Adrenal gland (tissue), 12 donors: ENCODE results near the gene HMSD. TPM values are rescaled to one million over a fixed set of nuclear protein-coding genes. Genes with fewer than 3 reads are reported as not detected.

ENCODE experiments used
- DNase-seq, 7 donors: peaks; one replicate each; pipeline ENCODE4 v3.0.0-alpha.2; 2019 to 2020
- H3K27ac ChIP-seq, 5 donors: fragments of 200-600 bp; sonication (generic) in 4 of 5; 1 replicate in 3 of 5; 2 replicates in 2 of 5; pipeline versions ENCODE4 v1.5.1 to v1.8.0; 2016 to 2020; ENCODE audit warnings: mild to moderate bottlenecking in 1 of 5
- H3K27me3 ChIP-seq: fragments of 200-600 bp; 2 replicates; pipeline ENCODE4 v1.8.0; 2021
- H3K36me3 ChIP-seq, 2 donors: fragments of 200-600 bp; replicated peaks in 1 of 2; 1 replicate in 1 of 2; 2 replicates in 1 of 2; pipeline versions ENCODE4 v1.5.1 to v1.8.0; 2018 to 2022
- H3K4me1 ChIP-seq, 2 donors: fragments of 200-600 bp; replicated peaks in 1 of 2; 1 replicate in 1 of 2; 2 replicates in 1 of 2; pipeline versions ENCODE4 v1.5.1 to v1.8.0; 2018 to 2021
- H3K4me3 ChIP-seq, 4 donors: fragments of 200-600 bp; sonication (generic) in 3 of 4; one replicate each; pipeline ENCODE4 v1.5.1; 2016 to 2018
- H3K9me3 ChIP-seq, 3 donors: fragments of 200-600 bp; sonication (generic) in 1 of 3; replicated peaks in 1 of 3; 1 replicate in 2 of 3; 2 replicates in 1 of 3; pipeline versions ENCODE4 v1.5.1 to v1.8.0; 2016 to 2021
- POLR2A ChIP-seq, 2 donors: fragments of 450-650 bp; IDR thresholded peaks; one replicate each; pipeline ENCODE4 v1.6.1; 2017; ENCODE audit warnings: antibody characterized with exemption in 2 of 2, mild to moderate bottlenecking in 2 of 2, moderate library complexity in 1 of 2
- WGBS, 4 donors: extraction: QIAGEN DNeasy Blood & Tissue Kit in 2 of 4; methylation state at CpG; one replicate each; pipeline versions ENCODE4 v1.1.5 to v1.1.7; 2013 to 2017; 5-methylcytosine and 5-hydroxymethylcytosine counted together
- intact Hi-C, 2 donors: fragments of 100-400 bp; cut with DNase I; formaldehyde crosslinking; loops; one replicate each; pipeline versions ENCODE4 v1.14.1 to v1.15.0; 2022 to 2023
- polyA plus RNA-seq, 3 donors: library from polyadenylated mRNA; stranded (reverse); fragments of 200-250 nt in 2 of 3; fragments of 350-450 nt in 1 of 3; fragmentation: Illumina TruSeq in 1 of 3; extraction: RNeasy Lipid Tissue Mini Kit (QIAGEN cat#74804) in 1 of 3; gene quantifications; one replicate each; pipeline ENCODE4 v1.2.3, GENCODE V29; 2013 to 2014
- total RNA-seq, 9 donors: library from RNA; depleted of rRNA in 4 of 9; stranded (reverse); fragments of >200 nt in 4 of 9; fragments of 120-200 nt in 1 of 9; fragmentation: NEBNext Ultra II Directional in 1 of 9; extraction: Animal tissue kit (Norgen Biotek cat#: 25700) in 1 of 9; gene quantifications; one replicate each; pipeline versions ENCODE4 v1.1.0 to v1.2.4, GENCODE V29; 2013 to 2023
- TF ChIP-seq, protein P1 (sequence below), 6 experiments: fragments of 450-650 bp in 4 of 6; fragments of 200-600 bp in 2 of 6; sonication (generic) in 1 of 6; IDR thresholded peaks; 1 replicate in 5 of 6; 2 replicates in 1 of 6; pipeline versions ENCODE4 v1.5.1 to v1.8.0; 2016 to 2021; ENCODE audit warnings: antibody characterized with exemption in 6 of 6, mild to moderate bottlenecking in 2 of 6, moderate library complexity in 1 of 6
- donor health status: healthy with polysubstance abuse.
- donor health status: Bipolar disorder and iron deficiency.
- donor health status: DM: yes; HTN: yes; CAD: no.
- donor health status: DM: no; HTN: no; CAD: no.
- donor health status: DM: no; HTN: no; CAD: no.
- donor health status: DM: yes; HTN: yes; CAD: no.

Gene HMSD
- total and polyA plus RNA-seq, 12 donors: 0.13 to 0.57 (median 0.16) TPM; not detected in 9

DNA sequence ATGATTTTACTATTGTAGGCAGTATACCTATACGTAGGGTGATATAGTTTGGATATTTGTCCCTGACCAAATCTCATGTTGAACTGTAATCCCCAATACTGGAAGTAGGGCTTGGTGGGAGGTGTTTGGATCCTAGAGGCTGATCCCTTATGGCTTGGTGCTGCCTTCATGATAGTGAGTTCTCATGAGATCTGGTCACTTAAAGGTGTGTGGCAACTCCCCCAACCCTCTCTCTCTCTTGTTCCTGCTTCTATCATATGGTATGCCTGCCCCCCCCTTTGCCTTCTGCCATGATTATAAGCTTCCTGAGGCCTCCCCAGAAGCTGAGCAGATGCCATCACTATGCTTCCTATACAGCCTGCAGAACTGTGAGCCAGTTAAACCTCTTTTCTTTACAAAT is 43.0 kb upstream of the HMSD start:
- Histone ChIP-seq H3K4me3 (no peak overlapping the region), H3K27me3 (no peaks in the 10 kb centered on the region), H3K36me3 (no peaks in the 10 kb centered on the region), H3K4me1 (no peaks in the 10 kb centered on the region), H3K27ac (no peak overlapping the region), H3K9me3 (no peaks in the 10 kb centered on the region)
- DNase-seq: no peak
- intact Hi-C loops: no loop called here
- 77 to 90% (median 80%) methylated on average over 1 of the region's 1 CpG for WGBS, 4 donors
- TF ChIP-seq, protein P1, sequence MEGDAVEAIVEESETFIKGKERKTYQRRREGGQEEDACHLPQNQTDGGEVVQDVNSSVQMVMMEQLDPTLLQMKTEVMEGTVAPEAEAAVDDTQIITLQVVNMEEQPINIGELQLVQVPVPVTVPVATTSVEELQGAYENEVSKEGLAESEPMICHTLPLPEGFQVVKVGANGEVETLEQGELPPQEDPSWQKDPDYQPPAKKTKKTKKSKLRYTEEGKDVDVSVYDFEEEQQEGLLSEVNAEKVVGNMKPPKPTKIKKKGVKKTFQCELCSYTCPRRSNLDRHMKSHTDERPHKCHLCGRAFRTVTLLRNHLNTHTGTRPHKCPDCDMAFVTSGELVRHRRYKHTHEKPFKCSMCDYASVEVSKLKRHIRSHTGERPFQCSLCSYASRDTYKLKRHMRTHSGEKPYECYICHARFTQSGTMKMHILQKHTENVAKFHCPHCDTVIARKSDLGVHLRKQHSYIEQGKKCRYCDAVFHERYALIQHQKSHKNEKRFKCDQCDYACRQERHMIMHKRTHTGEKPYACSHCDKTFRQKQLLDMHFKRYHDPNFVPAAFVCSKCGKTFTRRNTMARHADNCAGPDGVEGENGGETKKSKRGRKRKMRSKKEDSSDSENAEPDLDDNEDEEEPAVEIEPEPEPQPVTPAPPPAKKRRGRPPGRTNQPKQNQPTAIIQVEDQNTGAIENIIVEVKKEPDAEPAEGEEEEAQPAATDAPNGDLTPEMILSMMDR (IDR thresholded peaks at IDR 0.05): no peak
- TF ChIP-seq POLR2A (IDR thresholded peaks at IDR 0.05): no peak

DNA sequence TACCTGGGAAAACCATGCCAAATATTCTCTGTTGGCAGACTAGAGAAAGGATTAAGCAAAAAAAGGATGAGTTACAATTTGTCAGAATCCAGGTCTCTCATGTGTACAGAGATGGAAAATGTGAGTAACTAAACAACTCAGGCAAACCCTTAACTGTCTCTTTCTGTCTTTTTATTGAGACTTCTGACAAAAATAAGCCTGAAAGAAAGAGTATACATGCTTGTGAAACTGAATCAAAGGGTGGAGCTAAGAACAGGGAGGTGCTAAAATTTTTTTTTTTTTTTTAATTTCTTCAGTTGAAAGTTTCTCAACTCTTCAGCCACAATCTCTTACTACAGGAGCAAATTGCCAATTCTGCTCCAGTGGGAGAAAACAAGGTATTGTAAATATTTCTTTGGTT is 41.4 kb upstream of the HMSD start, which contains the start of gene SERPINB10:
TSS of gene SERPINB10 (plus strand) at position 295 of the 400 bp plus-strand sequence. CDS start 7,553 bp downstream, outside the sequence.
- DNase-seq: no peak
- TF ChIP-seq POLR2A (IDR thresholded peaks at IDR 0.05): no peak
- H3K4me3 ChIP-seq: no peak within 1 kb of the TSS
- no peak within 1 kb of the TSS for H3K27ac ChIP-seq
- no peaks in the 10 kb centered on the region for H3K9me3 ChIP-seq
- no peaks in the 10 kb centered on the region for H3K4me1 ChIP-seq
- H3K27me3 ChIP-seq: no peaks in the 10 kb centered on the region
- no peaks in the 10 kb centered on the region for H3K36me3 ChIP-seq
- intact Hi-C loops: no loop called here

DNA sequence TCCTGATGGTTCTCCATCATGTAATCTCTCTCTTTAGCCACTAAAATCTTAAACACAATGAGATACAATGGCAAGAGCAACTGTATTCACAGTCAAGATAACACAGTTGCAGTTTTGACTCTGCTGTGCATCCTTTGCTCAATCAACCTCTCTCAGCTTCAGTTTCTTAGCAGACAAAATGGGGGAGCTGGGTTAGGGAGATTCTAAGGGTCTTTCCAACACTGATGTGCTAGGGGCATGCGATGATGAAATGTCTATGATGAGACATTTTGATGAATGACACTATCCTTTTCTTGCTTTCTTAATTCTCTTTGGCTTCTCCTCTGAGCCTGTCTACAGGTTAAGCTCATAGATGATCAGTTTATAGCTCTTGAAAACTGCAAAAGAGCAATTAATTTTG is 40.2 kb upstream of the HMSD start:
- TF ChIP-seq, protein P1 (IDR thresholded peaks at IDR 0.05): no peak
- Histone ChIP-seq H3K27ac (no peak overlapping the region), H3K36me3 (no peaks in the 10 kb centered on the region), H3K9me3 (no peaks in the 10 kb centered on the region), H3K4me3 (no peak overlapping the region), H3K27me3 (no peaks in the 10 kb centered on the region), H3K4me1 (no peaks in the 10 kb centered on the region)
- no peak for DNase-seq
- WGBS, 4 donors: 67 to 85% (median 75%) methylated on average over 1 of the region's 1 CpG
- intact Hi-C loops: no loop called here

DNA sequence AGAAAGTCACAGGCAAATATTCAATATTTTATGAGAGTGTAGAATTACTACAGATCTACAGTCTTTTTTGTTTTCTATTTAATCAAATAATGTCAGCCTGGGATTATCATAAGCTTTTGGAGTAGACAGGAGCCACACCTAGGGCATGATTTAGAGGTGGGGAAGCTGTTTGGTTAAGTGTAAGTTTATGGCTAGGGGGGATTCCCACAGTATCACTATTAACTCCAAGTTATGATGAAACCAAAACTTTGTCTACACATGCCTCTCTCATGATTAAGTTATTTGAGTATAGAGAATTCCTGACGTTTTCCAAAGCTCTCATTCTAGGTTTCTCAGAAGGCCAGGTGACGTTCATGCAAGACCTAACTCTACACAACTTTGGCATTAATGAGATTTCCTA is 39.2 kb upstream of the HMSD start:
- no peaks in the 10 kb centered on the region for H3K36me3 ChIP-seq
- no peaks in the 10 kb centered on the region for H3K9me3 ChIP-seq
- intact Hi-C loops: no loop called here
- no peaks in the 10 kb centered on the region for H3K27me3 ChIP-seq
- H3K4me1 ChIP-seq: no peaks in the 10 kb centered on the region
- 63 to 75% (median 69%) methylated on average over 2 of the region's 2 CpGs for WGBS, 4 donors
- no peak overlapping the region for H3K27ac ChIP-seq
- no peak overlapping the region for H3K4me3 ChIP-seq
- no peak for DNase-seq
- no peak for TF ChIP-seq POLR2A (IDR thresholded peaks at IDR 0.05)
- TF ChIP-seq, protein P1 (IDR thresholded peaks at IDR 0.05): no peak

DNA sequence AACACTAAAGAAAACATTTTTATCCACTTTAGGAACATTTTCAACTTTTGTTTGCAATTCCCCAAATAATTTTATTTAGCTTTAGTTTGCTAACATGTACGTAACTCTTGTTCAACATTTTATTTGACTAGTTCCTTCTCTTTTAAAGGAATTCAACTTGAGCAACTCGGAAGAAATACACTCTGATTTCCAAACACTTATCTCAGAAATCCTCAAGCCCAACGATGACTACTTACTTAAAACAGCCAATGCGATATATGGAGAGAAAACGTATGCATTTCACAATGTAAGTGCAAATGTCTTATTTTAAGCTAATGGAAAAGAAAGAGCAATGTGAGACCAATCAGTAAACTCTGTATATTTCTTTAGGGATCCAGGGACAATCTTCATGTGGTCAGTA is 31.3 kb upstream of the HMSD start:
- TF ChIP-seq, protein P1 (IDR thresholded peaks at IDR 0.05): no peak
- TF ChIP-seq POLR2A (IDR thresholded peaks at IDR 0.05): no peak
- H3K9me3 ChIP-seq: no peaks in the 10 kb centered on the region
- intact Hi-C loops: no loop called here
- no peaks in the 10 kb centered on the region for H3K36me3 ChIP-seq
- no peak for DNase-seq
- WGBS, 4 donors: 68 to 78% (median 77%) methylated on average over 5 of the region's 5 CpGs
- H3K4me1 ChIP-seq: no peaks in the 10 kb centered on the region
- no peaks in the 10 kb centered on the region for H3K27me3 ChIP-seq
- H3K27ac ChIP-seq: no peak overlapping the region
- H3K4me3 ChIP-seq: no peak overlapping the region
